HG03139 (cell line): Measurements from ENCODE around the gene WDR49.

Source experiments
- ATAC-seq: cut with Tn5 transposase; IDR thresholded peaks from one replicate; pipeline ENCODE4 v1.9.1; 2021; ENCODE audit not compliant: unreplicated experiment

Gene WDR49

DNA sequence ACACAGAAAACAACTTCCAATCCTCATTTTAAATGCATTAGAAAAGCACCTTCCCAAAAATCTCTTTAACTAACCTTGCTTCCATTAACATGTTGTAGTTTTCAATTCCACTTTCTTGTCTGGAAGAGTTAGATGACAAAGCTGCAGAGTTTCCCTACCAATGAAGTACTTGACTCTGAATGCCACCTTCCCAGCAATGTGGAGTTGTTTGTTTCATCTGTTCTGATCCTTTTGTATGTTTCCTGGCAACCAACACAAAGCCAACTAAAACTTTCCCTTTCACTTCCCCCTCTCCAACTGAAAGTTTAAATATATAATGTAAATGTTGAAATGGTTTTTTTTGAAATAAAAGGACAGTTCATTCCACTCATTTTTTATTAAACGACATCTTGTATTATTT, at the start of gene WDR49:
Gene WDR49 (minus strand): TSS at position 183 of the 400 bp plus-strand sequence. CDS start 517 bp downstream, outside the sequence.
- ATAC-seq: no peak

DNA sequence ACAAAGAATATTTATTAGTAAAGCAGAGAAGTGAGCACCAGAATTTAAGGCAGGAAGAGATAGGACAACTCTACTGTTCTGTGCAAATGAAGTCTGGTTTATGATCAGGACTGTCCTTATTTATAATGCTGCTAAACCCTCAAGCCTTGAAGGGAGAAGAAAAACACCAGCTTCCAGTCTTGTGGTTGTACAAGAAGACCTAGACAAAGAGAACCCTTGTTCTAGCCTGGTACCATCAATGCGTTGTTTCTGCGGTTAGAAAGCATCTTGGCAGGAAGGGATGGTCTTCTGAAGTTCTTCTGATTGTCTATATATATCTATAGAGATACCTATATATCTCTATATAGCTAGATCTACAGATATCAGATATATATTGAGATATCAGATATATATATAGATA, 47.2 kb upstream of the WDR49 start:
- ATAC-seq: no peak

DNA sequence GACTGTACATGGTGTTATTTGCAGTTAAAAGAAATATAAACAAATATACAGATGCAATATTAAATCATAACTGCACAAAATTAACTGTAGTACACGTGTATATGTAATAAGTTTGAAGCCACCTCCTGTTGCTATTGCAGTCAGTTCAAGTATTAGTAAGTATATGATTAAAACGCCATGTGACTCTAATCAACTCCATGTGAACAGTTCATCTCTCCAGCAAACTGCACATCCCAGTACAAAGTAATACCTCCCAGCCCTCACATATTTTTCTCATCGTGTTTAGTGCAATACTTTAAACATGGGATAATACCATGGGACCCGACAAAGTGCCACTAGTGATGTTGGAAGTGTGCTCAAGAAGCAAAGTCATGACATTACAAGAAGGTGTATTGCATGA, 46.3 kb upstream of the WDR49 start:
- ATAC-seq: no peak

DNA sequence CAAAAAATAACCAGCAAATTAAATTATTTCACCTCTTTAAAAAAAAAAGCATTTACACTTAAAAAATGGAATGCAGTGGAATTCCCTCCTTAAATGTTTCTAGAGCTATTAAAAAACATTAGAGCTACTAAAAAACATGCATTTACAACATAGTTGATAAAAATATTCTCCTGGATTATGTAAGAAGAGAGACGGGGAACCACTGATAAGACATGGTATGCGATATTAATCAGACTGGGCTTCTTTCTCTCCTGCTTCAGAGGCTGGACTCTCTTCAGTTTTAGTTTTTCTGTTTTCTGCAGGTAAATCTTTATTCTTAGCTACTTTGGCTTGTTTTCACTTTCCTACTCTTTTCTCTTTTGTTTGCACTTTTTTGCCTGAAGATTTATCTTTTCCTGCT, 40.4 kb upstream of the WDR49 start:
- no peak for ATAC-seq

DNA sequence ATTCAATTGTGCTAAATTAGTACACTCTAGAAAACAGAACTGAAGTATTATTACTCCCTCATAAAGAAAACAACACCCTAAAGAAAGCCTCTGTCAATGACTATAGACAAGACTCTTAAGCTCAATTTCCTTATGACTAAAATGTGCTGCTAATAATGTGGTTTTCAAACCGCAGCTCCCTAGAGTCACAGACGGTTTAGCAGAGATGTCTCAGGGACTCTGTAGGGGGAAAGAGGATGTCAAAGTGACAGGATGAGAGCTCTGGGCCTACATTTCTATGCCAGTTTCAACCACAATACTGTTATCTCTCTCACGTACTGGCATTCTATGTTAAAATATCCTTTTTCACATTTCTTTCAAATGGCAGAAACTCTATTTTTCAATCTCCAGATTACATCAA, 37.6 kb upstream of the WDR49 start:
- ATAC-seq: peak; percentile 100

DNA sequence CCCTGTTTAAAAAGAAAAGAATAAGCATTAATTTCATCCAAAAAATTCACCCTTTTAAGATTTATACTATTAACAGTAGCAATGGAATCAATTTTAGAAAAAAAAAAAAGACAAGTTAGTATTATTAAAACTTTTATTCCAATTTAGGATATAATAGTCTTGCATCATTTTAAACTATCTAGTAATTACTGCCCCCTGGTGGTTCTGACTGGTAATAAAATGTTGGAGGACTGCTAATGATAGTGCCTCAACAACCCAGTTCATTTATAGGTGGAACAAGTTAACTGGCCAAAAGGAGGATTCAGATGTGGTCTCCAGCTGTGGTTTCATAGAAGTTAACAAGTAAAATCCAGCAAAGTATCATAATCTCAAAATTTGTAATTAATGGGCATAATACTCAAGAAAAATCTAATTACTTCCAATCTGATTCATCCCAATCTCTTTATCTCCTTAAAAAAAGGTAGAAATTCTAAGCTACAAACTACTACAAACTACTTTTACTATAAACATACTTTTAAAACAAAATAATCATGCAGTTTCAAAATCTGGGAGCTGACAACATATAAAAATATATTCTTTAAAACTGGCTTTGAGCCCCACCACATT, 30.7 kb upstream of the WDR49 start:
- ATAC-seq: peak; percentile 78

DNA sequence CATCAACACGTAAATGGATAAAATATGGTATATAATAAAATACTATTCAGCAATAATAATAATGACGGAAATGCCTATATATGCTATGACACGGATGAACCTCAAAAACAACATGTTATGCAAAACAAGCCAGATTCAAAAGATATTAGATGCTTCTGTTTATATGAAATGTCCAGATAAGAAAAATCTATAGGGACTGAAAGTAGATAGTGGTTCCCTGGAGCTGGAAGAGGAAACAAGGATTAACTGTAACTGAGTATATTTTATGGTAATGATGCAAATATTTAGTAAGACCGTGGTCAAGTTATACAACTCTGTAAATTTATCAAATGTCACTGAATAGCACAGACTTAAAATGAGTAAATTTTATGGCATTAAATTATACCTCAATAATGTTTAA, 25.8 kb upstream of the WDR49 start:
- no peak for ATAC-seq

DNA sequence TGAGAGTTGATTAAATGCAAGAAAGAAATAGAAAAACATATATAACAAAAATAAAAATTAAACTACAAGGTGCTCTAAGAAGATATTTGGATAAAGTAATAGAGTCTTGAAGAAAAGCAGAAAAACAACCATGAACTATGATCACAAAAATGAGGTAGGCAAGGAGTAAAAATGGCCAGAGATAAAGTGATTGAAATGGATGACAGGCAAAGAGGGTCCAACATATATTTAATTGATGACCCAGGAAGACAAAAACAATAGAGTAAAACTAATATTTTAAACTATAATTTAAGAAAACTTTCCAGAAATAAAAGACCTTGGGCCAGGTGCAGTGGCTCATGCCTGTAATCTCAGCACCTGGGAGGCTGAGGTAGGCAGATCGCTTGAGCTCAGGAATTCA, 22.1 kb upstream of the WDR49 start:
- ATAC-seq: no peak

DNA sequence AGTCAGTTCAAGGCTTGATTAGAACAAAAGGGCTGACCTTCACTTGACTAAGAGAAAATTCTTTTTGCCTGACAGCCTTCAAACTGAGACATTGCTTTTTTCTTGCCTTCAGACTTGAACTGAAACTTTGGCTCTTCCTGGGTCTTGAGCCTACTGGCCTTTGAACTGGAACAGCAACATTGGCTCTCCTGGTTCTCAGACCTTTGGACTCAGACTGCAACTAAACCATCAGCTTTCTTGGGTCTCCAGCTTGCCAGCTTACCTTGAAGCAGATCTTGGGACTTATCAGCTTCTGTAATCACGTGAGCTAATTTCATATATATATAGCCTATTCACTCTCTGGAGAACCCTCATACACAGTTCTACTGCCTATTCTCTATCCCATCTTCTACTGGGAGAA, 19.5 kb upstream of the WDR49 start:
- no peak for ATAC-seq

DNA sequence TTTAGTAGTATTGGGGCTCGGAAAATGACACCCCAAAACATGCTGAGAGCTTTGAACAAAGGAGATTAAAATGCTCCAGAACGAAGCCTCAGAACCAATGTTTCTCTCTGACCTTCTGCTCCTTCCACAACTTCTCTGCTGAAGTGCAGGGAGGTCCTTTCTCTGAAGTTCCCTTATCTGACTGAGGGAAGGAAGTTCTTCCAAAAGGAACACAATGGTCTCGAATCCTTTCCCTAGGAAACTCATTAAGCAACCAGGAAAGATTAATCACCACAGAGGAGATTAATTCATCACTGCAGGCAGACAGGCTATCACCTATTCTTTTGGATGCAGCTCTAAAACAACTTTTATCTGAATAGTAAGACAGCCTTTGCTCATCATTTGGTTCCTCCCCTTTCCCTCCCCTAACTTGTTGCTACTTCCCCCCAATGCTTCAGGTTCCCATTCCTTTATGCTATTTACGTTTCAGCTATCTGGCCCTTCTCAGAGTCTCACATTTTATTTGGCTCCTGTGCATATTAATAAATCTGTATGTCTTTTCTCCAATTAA, 18.2 kb upstream of the WDR49 start:
- ATAC-seq: no peak

DNA sequence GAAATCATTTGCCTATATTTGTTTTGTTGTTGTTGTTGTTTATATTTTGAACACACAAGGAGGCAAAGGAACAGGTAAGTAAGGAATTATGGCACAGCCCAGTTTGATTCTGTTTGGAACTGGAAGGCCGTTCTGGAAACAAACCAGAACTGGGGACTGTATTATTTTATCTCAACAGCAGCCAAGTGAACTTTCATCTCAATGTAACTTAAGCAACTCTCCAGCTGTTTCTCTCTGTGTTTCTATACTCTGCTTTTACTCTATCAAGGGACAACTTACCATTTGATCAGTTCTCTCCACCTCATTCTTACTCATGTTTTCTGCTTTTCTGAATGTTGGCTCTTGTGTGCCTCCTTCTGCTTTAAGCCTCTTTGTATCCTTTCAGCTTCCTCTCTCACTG, 16.0 kb upstream of the WDR49 start:
- no peak for ATAC-seq

DNA sequence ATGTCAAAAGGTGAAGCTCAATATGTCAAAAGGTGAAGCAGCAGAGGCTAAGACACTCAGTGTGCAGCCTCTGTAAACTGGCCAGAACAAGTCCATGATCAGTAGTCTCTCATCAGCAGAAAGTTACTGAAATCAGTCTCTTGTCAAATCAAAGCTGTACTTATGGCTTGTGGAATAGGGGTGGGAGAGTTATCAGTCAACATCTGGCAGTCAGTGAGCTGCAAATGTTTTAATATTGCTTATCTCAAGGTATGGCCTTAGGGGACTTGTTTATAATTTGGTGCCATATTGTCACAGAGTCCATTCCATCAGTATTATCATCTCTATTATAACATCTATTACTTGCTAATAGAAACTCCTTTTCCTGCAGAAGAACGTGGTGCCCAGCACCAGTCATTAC, 14.9 kb upstream of the WDR49 start:
- no peak for ATAC-seq

DNA sequence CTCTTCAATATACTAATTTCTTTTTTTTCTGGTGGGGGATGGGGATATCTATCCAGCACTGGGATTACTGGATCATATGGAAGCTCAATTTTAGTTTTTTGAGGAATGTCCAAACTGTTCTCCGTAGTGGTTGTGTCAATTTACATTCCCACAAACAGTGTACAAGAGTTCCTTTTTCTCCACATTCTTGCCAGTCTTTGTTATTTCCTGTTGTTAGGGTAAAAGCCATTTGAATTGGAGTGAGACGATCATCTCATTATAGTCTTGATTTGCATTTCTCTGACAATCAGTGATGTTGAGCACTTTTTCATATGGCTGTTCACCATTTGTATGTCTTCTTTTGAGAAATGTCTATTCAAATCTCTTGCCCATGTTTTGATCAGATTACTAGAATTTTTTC, 12.8 kb upstream of the WDR49 start:
- ATAC-seq: no peak

DNA sequence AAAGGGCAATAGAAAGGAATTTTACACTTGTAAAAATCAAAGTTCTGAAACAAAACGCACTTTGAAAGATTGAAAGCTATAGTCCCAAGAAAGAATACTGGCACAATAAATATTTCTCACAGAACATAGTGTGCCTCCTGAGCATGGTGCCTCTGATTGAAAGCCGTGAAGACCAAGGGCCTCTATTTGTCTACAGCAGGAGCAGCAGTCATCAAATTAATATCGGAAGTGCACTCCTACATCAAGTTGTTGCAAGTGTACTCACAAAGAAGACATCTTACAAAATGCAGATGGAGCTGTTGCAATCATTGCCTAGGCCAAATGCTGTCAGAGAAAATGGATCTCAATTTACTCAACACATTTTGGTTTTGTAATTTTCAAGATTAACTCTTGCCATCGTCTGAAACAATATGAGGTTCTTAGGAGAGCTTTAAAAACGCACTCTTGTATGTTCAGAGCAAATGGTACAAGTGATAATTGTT, 9.2 kb upstream of the WDR49 start:
- ATAC-seq: no peak

DNA sequence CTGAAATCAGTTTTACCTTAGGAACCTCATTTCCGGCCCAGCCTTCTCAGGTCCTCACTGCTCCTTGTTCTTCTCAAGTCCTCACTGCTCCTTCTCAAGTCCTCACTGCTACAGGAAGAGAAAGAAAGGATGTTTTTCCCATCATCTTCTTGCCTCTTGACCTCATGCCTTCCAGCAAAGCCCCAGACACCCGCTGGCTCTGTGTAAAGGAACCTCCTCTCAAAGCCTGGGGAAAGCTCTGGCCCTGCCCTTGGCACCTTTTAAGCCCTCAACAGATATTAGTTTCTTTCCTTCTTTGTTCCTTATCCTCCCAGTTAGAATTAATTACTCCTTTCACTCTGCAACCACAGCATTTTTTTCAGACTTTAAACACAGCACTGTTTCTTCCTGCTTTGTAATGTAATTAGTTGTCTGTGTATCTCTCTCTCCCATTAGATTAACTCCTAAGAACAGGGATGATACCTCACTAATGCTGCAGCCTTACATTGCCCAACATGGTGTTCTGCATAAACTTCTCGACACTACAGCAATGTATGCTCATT, 4.0 kb upstream of the WDR49 start:
- no peak for ATAC-seq

DNA sequence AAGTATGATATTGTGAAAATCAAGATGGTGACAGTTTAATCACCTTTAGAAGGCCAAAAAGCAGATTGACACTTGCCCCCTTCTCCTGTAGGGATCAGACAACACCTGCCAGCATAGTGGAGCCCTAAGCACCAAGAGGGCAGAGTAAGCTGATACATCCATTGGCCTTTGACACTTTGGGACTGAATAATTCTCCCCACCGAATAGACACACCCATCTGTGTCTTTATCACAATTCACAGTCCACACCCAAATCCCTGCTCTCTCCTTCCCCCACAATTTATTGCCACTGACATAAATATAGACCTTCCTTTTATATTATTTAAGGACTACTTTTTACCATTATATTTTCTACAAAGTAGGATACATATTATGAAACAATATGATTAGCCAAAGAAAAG, 3.1 kb upstream of the WDR49 start:
- no peak for ATAC-seq

DNA sequence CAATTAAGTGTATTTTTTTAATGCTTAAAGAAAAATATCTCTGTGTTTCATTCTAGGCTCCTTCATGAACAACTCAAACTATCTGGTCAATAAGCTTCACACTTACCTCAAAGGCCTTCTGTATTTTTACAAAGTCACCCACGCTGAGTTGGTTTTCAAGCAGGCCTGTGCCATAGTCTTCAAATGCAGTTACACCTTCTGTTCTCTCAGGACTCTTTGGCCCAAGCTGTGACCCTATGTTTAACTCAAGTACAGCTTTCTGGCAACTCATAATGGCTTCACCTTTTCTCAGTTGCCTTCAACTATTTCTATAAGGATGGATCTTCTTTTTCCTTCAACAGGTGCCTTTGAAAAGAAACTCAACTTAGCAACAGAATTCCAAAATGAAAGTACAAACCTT, 587 bp downstream of the WDR49 start:
- ATAC-seq: no peak

DNA sequence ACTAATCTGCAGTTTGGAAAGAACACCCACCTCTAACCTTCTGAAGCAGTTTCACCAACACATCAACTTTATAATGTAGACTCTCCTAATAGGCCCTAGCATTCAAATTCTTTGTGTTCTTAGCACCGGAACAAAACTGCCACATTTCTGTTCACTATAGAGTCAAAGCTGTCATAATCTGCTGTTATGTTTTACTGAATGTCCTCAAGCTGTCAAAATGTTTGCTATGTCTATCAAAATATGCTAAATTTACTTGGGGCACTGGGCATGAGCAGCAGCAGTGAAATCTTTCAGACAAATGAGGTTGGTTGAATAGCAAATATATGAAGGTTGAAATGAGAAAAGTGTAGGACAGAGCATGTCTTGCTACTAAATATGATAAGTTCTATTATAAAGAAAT, 1.9 kb downstream of the WDR49 start:
- no peak for ATAC-seq

DNA sequence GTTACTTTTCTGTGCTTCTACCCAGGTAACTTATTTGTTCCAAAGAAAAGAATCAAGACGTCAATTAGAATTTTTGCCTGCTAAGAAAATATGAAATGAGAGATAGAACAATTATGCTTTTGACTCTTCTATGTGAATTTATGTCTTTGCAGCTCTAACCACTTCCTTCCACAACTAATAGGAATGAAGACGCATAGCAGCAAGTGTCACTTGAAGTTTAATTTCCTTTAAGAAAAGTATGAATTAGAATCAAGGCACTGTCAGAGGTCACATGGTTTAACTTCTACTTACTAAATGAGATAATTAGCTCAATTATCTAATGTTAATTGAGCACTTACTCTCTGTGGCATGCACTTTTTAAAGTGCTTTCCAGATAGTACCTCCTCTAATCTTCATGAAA, 3.3 kb downstream of the WDR49 start:
- ATAC-seq: no peak

DNA sequence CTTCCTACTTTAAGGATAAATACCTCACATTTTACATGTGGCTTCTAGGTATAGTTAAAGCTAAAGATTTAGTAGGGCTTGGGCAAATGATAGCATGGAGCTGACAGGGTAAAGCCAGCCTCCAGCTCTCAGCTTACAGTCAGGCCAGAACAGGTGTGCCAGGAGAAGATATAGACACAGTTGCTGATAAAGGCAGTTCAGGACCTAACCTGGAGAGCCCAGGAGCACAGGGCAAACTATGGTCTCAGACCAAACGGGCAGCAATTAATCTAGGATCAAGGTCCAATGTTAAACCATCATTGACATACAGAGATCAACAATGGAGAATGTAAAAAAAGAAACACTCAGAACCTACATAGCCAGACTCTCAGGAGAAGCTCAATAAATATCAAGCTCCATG, 4.0 kb downstream of the WDR49 start:
- ATAC-seq: no peak

DNA sequence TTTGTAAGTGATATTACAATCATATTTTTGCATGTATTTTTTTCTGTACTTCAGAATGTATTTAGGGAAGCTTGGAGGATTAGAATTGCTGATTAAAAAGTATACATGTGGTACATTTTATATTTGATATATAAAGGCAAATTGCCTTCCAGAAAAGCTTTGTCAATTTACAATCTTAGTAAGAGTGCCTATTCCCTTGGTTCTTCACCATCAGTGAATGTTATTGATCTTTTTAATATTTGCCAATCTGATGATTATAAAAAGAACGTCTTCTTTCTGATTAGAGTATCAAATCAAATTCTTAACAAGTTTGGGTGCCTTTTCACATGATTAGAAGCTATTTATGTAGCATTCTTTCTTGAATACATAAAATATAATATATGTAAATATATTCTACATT, 9.1 kb downstream of the WDR49 start:
- no peak for ATAC-seq

DNA sequence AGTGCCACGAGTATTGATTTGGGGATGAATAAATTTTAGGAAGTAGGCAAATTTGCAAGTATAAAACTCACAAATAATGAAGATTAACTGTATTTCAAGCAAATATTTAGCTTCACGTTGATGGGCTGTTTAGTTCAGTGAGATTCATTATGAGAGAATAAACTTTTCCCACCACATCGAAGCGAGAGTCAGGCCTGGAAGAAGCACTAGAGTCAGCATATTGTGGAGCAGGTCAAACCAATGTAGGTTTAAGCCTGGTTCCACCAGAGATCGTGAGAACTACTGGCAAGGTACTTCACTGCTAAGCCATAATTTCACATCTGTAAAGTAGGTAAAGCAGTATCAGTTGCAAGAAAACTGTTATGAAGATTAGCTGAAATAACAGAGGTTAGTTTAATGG, 22.3 kb downstream of the WDR49 start:
- ATAC-seq: no peak

DNA sequence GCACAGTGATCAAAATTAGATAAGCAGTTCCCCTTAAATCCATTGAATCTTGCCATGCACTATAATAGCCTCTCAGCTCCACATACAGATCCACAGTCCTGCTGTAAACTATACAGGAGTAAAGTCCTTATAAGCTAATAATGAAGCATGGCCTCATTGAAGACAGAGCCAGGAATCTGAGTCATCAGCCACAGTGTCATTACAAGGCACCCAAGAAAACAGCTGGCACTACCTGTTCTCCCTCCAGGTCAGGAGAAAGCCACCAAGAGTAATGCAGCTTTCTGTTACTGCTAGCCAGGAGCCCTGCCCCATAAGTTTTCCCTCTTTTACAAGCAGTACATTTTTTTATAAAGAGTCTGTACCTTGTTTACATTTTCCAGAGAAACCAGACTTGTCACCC, 27.3 kb downstream of the WDR49 start:
- ATAC-seq: no peak
